ENCODE measurements around the gene TLR1.

The TLR1 gene

DNA sequence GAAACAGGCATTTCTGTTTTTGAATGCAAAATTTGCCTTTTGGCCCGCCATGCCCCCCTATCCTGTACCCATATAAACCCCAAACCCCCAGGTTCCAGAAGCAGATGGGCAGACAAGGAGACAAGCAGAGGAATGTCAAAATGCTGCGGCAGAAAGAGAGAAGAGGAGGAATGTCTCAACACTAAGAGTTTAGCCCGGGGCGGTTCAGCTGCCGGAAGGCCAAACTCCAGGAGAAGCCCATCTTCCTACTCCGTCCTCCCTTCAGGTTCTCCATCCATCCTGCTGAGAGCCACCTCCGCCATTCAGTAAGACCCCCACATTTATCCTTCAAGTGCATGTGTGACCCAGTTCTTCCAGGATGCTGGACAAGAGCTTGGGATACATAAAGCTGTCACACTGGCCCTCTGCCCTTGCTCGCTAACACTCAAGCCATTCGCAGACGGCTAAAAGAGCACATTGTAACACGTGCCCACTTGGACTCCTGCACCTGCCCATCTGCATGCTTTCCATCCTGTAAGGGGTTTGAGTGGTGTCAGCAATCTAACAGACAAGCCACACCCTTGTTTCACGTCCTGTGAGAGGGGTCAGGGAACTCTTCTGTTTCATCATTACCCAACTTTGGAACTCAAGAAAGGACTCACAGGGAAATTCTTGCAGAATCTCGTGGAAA lies 53.1 kb downstream of the TLR1 start:
- no peak for ATAC-seq
- TF ChIP-seq ZNF565 (CRISPR knock-in tag; conservative IDR thresholded peaks at IDR 0.05; ENCODE audit: low read depth) (no peak), CSDC2 (CRISPR knock-in tag; IDR thresholded peaks at IDR 0.05) (no peak), ZNF70 (CRISPR knock-in tag; IDR thresholded peaks at IDR 0.05) (no peak), PPARA (CRISPR knock-in tag; IDR thresholded peaks at IDR 0.05; ENCODE audit: borderline replicate concordance) (no peak)
- TF ChIP-seq, protein P1, sequence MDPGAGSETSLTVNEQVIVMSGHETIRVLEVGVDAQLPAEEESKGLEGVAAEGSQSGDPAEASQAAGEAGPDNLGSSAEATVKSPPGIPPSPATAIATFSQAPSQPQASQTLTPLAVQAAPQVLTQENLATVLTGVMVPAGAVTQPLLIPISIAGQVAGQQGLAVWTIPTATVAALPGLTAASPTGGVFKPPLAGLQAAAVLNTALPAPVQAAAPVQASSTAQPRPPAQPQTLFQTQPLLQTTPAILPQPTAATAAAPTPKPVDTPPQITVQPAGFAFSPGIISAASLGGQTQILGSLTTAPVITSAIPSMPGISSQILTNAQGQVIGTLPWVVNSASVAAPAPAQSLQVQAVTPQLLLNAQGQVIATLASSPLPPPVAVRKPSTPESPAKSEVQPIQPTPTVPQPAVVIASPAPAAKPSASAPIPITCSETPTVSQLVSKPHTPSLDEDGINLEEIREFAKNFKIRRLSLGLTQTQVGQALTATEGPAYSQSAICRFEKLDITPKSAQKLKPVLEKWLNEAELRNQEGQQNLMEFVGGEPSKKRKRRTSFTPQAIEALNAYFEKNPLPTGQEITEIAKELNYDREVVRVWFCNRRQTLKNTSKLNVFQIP (CRISPR knock-in tag; IDR thresholded peaks at IDR 0.05; ENCODE audit: borderline replicate concordance, low read depth) = no peak
- TF ChIP-seq, protein P2, sequence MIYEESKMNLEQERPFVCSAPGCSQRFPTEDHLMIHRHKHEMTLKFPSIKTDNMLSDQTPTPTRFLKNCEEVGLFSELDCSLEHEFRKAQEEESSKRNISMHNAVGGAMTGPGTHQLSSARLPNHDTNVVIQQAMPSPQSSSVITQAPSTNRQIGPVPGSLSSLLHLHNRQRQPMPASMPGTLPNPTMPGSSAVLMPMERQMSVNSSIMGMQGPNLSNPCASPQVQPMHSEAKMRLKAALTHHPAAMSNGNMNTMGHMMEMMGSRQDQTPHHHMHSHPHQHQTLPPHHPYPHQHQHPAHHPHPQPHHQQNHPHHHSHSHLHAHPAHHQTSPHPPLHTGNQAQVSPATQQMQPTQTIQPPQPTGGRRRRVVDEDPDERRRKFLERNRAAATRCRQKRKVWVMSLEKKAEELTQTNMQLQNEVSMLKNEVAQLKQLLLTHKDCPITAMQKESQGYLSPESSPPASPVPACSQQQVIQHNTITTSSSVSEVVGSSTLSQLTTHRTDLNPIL (CRISPR knock-in tag; IDR thresholded peaks at IDR 0.05; ENCODE audit: low read depth) = no peak
- TF ChIP-seq, protein P3, sequence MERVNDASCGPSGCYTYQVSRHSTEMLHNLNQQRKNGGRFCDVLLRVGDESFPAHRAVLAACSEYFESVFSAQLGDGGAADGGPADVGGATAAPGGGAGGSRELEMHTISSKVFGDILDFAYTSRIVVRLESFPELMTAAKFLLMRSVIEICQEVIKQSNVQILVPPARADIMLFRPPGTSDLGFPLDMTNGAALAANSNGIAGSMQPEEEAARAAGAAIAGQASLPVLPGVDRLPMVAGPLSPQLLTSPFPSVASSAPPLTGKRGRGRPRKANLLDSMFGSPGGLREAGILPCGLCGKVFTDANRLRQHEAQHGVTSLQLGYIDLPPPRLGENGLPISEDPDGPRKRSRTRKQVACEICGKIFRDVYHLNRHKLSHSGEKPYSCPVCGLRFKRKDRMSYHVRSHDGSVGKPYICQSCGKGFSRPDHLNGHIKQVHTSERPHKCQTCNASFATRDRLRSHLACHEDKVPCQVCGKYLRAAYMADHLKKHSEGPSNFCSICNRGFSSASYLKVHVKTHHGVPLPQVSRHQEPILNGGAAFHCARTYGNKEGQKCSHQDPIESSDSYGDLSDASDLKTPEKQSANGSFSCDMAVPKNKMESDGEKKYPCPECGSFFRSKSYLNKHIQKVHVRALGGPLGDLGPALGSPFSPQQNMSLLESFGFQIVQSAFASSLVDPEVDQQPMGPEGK (CRISPR knock-in tag; IDR thresholded peaks at IDR 0.05; ENCODE audit: borderline replicate concordance) = no peak

DNA sequence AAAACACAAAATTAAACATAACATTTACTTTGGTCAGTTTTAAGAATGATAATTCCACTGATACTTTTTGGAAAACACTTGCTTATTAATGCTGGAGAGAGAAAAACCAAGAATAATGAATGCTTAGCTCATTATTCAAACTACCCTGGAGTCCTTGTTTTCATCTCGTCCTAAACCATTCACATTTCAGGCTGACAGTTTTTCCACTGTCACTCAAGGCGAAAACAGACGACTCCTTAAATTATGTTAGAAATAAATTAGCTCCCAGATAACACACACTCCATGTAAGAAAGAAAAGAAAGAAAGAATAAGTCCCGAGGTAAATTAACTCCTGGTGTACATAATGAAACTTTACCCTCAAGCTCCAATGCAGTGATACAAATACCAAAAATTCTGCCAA lies 55.3 kb downstream of the TLR1 start:
- ATAC-seq = no peak
- no peak for TF ChIP-seq ZFP3 (CRISPR knock-in tag; IDR thresholded peaks at IDR 0.05)
- TF ChIP-seq ESRRG (CRISPR knock-in tag; IDR thresholded peaks at IDR 0.05) = no peak
- no peak for TF ChIP-seq ZNF70 (CRISPR knock-in tag; IDR thresholded peaks at IDR 0.05)
- TF ChIP-seq, protein P2 (CRISPR knock-in tag; IDR thresholded peaks at IDR 0.05; ENCODE audit: low read depth) = no peak
- TF ChIP-seq TOX (CRISPR knock-in tag; IDR thresholded peaks at IDR 0.05; ENCODE audit: borderline replicate concordance) = no peak
- TF ChIP-seq, protein P1 (CRISPR knock-in tag; IDR thresholded peaks at IDR 0.05; ENCODE audit: borderline replicate concordance, low read depth) = no peak
- no peak for TF ChIP-seq PPARA (CRISPR knock-in tag; IDR thresholded peaks at IDR 0.05; ENCODE audit: borderline replicate concordance)
- no peak for TF ChIP-seq BACH2 (CRISPR knock-in tag; IDR thresholded peaks at IDR 0.05; ENCODE audit: borderline replicate concordance)
- no peak for TF ChIP-seq ZNF8 (CRISPR knock-in tag; IDR thresholded peaks at IDR 0.05)
- no peak for TF ChIP-seq OSR1 (CRISPR knock-in tag; IDR thresholded peaks at IDR 0.05)
- TF ChIP-seq GLIS3 (CRISPR knock-in tag; IDR thresholded peaks at IDR 0.05) = no peak
- TF ChIP-seq, protein P3 (CRISPR knock-in tag; IDR thresholded peaks at IDR 0.05; ENCODE audit: borderline replicate concordance) = no peak
- TF ChIP-seq TCF4 (CRISPR knock-in tag; IDR thresholded peaks at IDR 0.05; ENCODE audit: borderline replicate concordance) = no peak
- no peak for TF ChIP-seq ZNF565 (CRISPR knock-in tag; conservative IDR thresholded peaks at IDR 0.05; ENCODE audit: low read depth)
- TF ChIP-seq RARB (CRISPR knock-in tag; IDR thresholded peaks at IDR 0.05) = no peak

DNA sequence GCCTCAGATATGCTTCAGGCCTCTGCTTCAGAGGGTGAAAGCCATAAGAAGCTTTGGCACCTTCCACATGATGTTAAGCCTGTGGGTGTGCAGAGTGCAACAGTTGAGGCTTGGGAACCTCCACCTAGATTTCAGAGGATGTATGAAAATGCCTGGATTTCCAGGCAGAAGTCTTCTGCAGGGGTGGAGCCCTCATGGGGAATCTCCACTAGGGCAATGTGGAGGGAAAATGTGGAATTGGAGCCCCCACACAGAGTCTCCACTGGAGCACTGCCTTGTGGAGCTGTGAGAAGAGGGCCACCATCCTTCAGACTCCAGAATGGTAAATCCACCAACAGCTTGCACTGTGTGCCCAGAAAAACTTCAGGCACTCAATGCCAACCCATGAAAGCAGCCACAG lies 57.0 kb downstream of the TLR1 start:
- no peak for ATAC-seq
- TF ChIP-seq TOX (CRISPR knock-in tag; IDR thresholded peaks at IDR 0.05; ENCODE audit: borderline replicate concordance) = no peak
- TF ChIP-seq, protein P4, sequence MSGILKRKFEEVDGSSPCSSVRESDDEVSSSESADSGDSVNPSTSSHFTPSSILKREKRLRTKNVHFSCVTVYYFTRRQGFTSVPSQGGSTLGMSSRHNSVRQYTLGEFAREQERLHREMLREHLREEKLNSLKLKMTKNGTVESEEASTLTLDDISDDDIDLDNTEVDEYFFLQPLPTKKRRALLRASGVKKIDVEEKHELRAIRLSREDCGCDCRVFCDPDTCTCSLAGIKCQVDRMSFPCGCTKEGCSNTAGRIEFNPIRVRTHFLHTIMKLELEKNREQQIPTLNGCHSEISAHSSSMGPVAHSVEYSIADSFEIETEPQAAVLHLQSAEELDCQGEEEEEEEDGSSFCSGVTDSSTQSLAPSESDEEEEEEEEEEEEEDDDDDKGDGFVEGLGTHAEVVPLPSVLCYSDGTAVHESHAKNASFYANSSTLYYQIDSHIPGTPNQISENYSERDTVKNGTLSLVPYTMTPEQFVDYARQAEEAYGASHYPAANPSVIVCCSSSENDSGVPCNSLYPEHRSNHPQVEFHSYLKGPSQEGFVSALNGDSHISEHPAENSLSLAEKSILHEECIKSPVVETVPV (CRISPR knock-in tag; IDR thresholded peaks at IDR 0.05) = no peak
- TF ChIP-seq GLIS3 (CRISPR knock-in tag; IDR thresholded peaks at IDR 0.05) = no peak
- TF ChIP-seq ZNF8 (CRISPR knock-in tag; IDR thresholded peaks at IDR 0.05) = no peak
- no peak for TF ChIP-seq OSR1 (CRISPR knock-in tag; IDR thresholded peaks at IDR 0.05)
- no peak for TF ChIP-seq ZNF70 (CRISPR knock-in tag; IDR thresholded peaks at IDR 0.05)
- TF ChIP-seq ZFP3 (CRISPR knock-in tag; IDR thresholded peaks at IDR 0.05) = no peak
- TF ChIP-seq TCF4 (CRISPR knock-in tag; IDR thresholded peaks at IDR 0.05; ENCODE audit: borderline replicate concordance) = no peak
- TF ChIP-seq CSDC2 (CRISPR knock-in tag; IDR thresholded peaks at IDR 0.05) = no peak
- TF ChIP-seq, protein P5, sequence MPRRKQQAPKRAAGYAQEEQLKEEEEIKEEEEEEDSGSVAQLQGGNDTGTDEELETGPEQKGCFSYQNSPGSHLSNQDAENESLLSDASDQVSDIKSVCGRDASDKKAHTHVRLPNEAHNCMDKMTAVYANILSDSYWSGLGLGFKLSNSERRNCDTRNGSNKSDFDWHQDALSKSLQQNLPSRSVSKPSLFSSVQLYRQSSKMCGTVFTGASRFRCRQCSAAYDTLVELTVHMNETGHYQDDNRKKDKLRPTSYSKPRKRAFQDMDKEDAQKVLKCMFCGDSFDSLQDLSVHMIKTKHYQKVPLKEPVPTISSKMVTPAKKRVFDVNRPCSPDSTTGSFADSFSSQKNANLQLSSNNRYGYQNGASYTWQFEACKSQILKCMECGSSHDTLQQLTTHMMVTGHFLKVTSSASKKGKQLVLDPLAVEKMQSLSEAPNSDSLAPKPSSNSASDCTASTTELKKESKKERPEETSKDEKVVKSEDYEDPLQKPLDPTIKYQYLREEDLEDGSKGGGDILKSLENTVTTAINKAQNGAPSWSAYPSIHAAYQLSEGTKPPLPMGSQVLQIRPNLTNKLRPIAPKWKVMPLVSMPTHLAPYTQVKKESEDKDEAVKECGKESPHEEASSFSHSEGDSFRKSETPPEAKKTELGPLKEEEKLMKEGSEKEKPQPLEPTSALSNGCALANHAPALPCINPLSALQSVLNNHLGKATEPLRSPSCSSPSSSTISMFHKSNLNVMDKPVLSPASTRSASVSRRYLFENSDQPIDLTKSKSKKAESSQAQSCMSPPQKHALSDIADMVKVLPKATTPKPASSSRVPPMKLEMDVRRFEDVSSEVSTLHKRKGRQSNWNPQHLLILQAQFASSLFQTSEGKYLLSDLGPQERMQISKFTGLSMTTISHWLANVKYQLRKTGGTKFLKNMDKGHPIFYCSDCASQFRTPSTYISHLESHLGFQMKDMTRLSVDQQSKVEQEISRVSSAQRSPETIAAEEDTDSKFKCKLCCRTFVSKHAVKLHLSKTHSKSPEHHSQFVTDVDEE (CRISPR knock-in tag; IDR thresholded peaks at IDR 0.05) = no peak
- no peak for TF ChIP-seq ISL1 (CRISPR knock-in tag; IDR thresholded peaks at IDR 0.05)
- no peak for TF ChIP-seq ZNF565 (CRISPR knock-in tag; conservative IDR thresholded peaks at IDR 0.05; ENCODE audit: low read depth)
- no peak for TF ChIP-seq ESRRG (CRISPR knock-in tag; IDR thresholded peaks at IDR 0.05)
- no peak for TF ChIP-seq ARNTL (CRISPR knock-in tag; IDR thresholded peaks at IDR 0.05; ENCODE audit: borderline replicate concordance, low read depth)

Data from SK-N-SH treated with all-trans-retinoic acid at 6 μM for 48 hours (cell line).